Measurements from ENCODE around the gene GARIN5A. TPM values are rescaled to one million over a fixed set of nuclear protein-coding genes. Genes with fewer than 3 reads are reported as not detected.
A peak's percentile ranks its signal among the peaks of the same experiment; 100 is the strongest.

The GARIN5A gene
- total and polyA plus RNA-seq, 12 donors = 0.54 to 26.3 (median 2.0) TPM; not detected in 1

GRCh38 chr19:50516456-50516855 lies 39.8 kb upstream of the GARIN5A start:
- Histone ChIP-seq H3K27ac (no peak overlapping the region), H3K9me3 (replicated peaks in 1 of 3) (no peaks in the 10 kb centered on the region), H3K36me3 (replicated peaks in 1 of 2) (no peaks in the 10 kb centered on the region), H3K4me1 (replicated peaks in 1 of 2) (no peaks in the 10 kb centered on the region), H3K4me3 (no peak overlapping the region), H3K27me3 (no peaks in the 10 kb centered on the region)
- no peak for TF ChIP-seq POLR2A (IDR thresholded peaks at IDR 0.05)
- TF ChIP-seq CTCF (IDR thresholded peaks at IDR 0.05) = no peak
- intact Hi-C loops (cut with DNase I) = no loop called here
- 41 to 54% (median 45%) methylated on average over 11 to 12 of the region's 12 CpGs for WGBS, 4 donors
- DNase-seq = no peak

- TF ChIP-seq POLR2A (IDR thresholded peaks at IDR 0.05) (no peak), CTCF (IDR thresholded peaks at IDR 0.05) (no peak)
- H3K4me1 ChIP-seq (replicated peaks in 1 of 2) = peaks cover 6 to 7% of the 10 kb centered on the region in 2 donors
- H3K9me3 ChIP-seq (replicated peaks in 1 of 3) = no peaks in the 10 kb centered on the region
- intact Hi-C loops (cut with DNase I) = no loop called here
- WGBS, 4 donors = 60 to 83% (median 70%) methylated on average over 1 to 11 of the region's 11 CpGs
- H3K27me3 ChIP-seq = no peaks in the 10 kb centered on the region
- DNase-seq = no peak
- no peaks in the 10 kb centered on the region for H3K36me3 ChIP-seq (replicated peaks in 1 of 2)
- H3K4me3 ChIP-seq = no peak overlapping the region
- peak overlapping the region in 1 of 5 donors; percentile 75 for H3K27ac ChIP-seq
Measured at GRCh38 chr19:50515168-50515561, 38.5 kb upstream of the GARIN5A start.

- TF ChIP-seq POLR2A (IDR thresholded peaks at IDR 0.05) = peak in 1 of 2 donors; percentile 11
- no peak for TF ChIP-seq CTCF (IDR thresholded peaks at IDR 0.05)
- Histone ChIP-seq H3K36me3 (replicated peaks in 1 of 2) (no peaks in the 10 kb centered on the region), H3K27ac (peak overlapping the region in 1 of 5 donors; percentile 75), H3K27me3 (no peaks in the 10 kb centered on the region), H3K4me1 (replicated peaks in 1 of 2) (peaks cover 8% of the 10 kb centered on the region in 2 donors), H3K4me3 (no peak overlapping the region), H3K9me3 (replicated peaks in 1 of 3) (no peaks in the 10 kb centered on the region)
- DNase-seq = peak in 2 of 7 donors; percentile 43 to 85
- intact Hi-C loops (cut with DNase I) = no loop called here
- WGBS, 4 donors = 33 to 45% (median 38%) methylated on average over 23 to 38 of the region's 38 CpGs
Measured at GRCh38 chr19:50514346-50515167, 37.9 kb upstream of the GARIN5A start.

GRCh38 chr19:50513746-50514345 lies 37.2 kb upstream of the GARIN5A start, which contains the start of gene ASPDH:
Gene ASPDH, minus strand, starts transcription at chr19:50513913. Its CDS starts 90 bp downstream, at chr19:50513823.
- H3K27me3 ChIP-seq = no peaks in the 10 kb centered on the region
- peak within 1 kb of the TSS in 1 of 5 donors; percentile 78 for H3K27ac ChIP-seq
- 28 to 55% (median 38%) methylated on average over 11 to 22 of the region's 22 CpGs for WGBS, 4 donors
- no peaks in the 10 kb centered on the region for H3K36me3 ChIP-seq (replicated peaks in 1 of 2)
- no peaks in the 10 kb centered on the region for H3K9me3 ChIP-seq (replicated peaks in 1 of 3)
- H3K4me3 ChIP-seq = no peak within 1 kb of the TSS
- H3K4me1 ChIP-seq (replicated peaks in 1 of 2) = peaks cover 8% of the 10 kb centered on the region in 2 donors
- TF ChIP-seq CTCF (IDR thresholded peaks at IDR 0.05) (no peak), POLR2A (IDR thresholded peaks at IDR 0.05) (no peak)
- no peak for DNase-seq
- intact Hi-C loops (cut with DNase I) = no loop called here

Data from adrenal gland (tissue), 12 donors.